Natural killer cell treated with Interleukin-12 subunit alpha and Interleukin-12 subunit beta and Interleukin-15 and Interleukin-18, amount 100 ng/mL, for 72 hours (primary cell): ENCODE measurements around the gene RHO. TPM values are rescaled to one million over a fixed set of nuclear protein-coding genes. Genes with fewer than 3 reads are reported as not detected.
"Not testable (repeated sequence)": the region's sequence is repeated elsewhere in the genome, so short reads cannot be mapped to it uniquely, and the experiment has no call there.

ENCODE experiments used
- ATAC-seq, 2 donors: fragments of 150-1000 bp; cut with Tn5 transposase in 1 of 2; sonication (Bioruptor Pico), chemical (Tn5 transposase) in 1 of 2; 2 replicates each; pipeline ENCODE4 v1.10.0; 2021
- DNase-seq: peaks from one replicate; pipeline ENCODE4 v3.0.0; 2022; ENCODE audit warnings: low spot score
- H3K27ac Mint-ChIP-seq, 2 donors: 1 replicate in 1 of 2; 2 replicates in 1 of 2; pipeline ENCODE4 v1.8.0; 2022; ENCODE audit warnings: mixed read lengths in 2 of 2, mild to moderate bottlenecking in 1 of 2, moderate library complexity in 1 of 2
- H3K27me3 Mint-ChIP-seq, 2 donors: 1 replicate in 1 of 2; 2 replicates in 1 of 2; pipeline ENCODE4 v1.8.0; 2022; ENCODE audit warnings: mixed read lengths in 2 of 2
- H3K36me3 Mint-ChIP-seq: one replicate; pipeline ENCODE4 v1.8.0; 2022; ENCODE audit warnings: mixed read lengths
- H3K4me1 Mint-ChIP-seq, 2 donors: 1 replicate in 1 of 2; 2 replicates in 1 of 2; pipeline ENCODE4 v1.8.0; 2022; ENCODE audit warnings: low read depth in 2 of 2, mixed read lengths in 2 of 2, mild to moderate bottlenecking in 1 of 2
- H3K4me3 Mint-ChIP-seq: one replicate; pipeline ENCODE4 v1.8.0; 2022; ENCODE audit warnings: mixed read lengths
- H3K9me3 Mint-ChIP-seq: 2 replicates; pipeline ENCODE4 v1.8.0; 2022; ENCODE audit warnings: mixed read lengths
- total RNA-seq, 2 donors: library from RNA; stranded (reverse); gene quantifications; one replicate each; pipeline ENCODE4 v1.2.3, GENCODE V29; 2022

Gene RHO
- not detected for total RNA-seq

GRCh38 chr3:129528589-129529100 lies at the start of gene RHO:
RHO (plus strand) TSS chr3:129528639; CDS start chr3:129528734, 95 bp downstream.
- no peak for DNase-seq
- no peak within 1 kb of the TSS for H3K27ac Mint-ChIP-seq
- no peak within 1 kb of the TSS for H3K4me3 Mint-ChIP-seq
- no peaks in the 10 kb centered on the region for H3K27me3 Mint-ChIP-seq
- no peaks in the 10 kb centered on the region for H3K36me3 Mint-ChIP-seq
- no peaks in the 10 kb centered on the region for H3K4me1 Mint-ChIP-seq
- H3K9me3 Mint-ChIP-seq = no peaks in the 10 kb centered on the region
- ATAC-seq = no peak

- H3K36me3 Mint-ChIP-seq, H3K4me3 Mint-ChIP-seq, DNase-seq, H3K9me3 Mint-ChIP-seq, H3K27me3 Mint-ChIP-seq, H3K27ac Mint-ChIP-seq, H3K4me1 Mint-ChIP-seq, ATAC-seq: not testable (repeated sequence)
Observed at GRCh38 chr3:129481225-129481765, 47.1 kb upstream of the RHO start.

GRCh38 chr3:129481766-129482332 lies 46.6 kb upstream of the RHO start:
- Mint-ChIP-seq H3K4me1 (no peaks in the 10 kb centered on the region), H3K36me3 (no peaks in the 10 kb centered on the region), H3K27me3 (no peaks in the 10 kb centered on the region), H3K9me3 (no peaks in the 10 kb centered on the region), H3K4me3 (no peak overlapping the region), H3K27ac (no peak overlapping the region)
- ATAC-seq (no peak), DNase-seq (no peak)

- Mint-ChIP-seq H3K4me3 (no peak overlapping the region), H3K27ac (no peak overlapping the region), H3K4me1 (no peaks in the 10 kb centered on the region), H3K36me3 (no peaks in the 10 kb centered on the region), H3K27me3 (no peaks in the 10 kb centered on the region), H3K9me3 (no peaks in the 10 kb centered on the region)
- no peak for ATAC-seq
- DNase-seq = no peak
Observed at GRCh38 chr3:129482721-129483120, 45.7 kb upstream of the RHO start.

- DNase-seq (no peak), ATAC-seq (no peak)
- Mint-ChIP-seq H3K4me1 (no peaks in the 10 kb centered on the region), H3K27me3 (no peaks in the 10 kb centered on the region), H3K27ac (no peak overlapping the region), H3K36me3 (no peaks in the 10 kb centered on the region), H3K4me3 (no peak overlapping the region), H3K9me3 (no peaks in the 10 kb centered on the region)
Observed at GRCh38 chr3:129483870-129484269, 44.6 kb upstream of the RHO start.

- not testable (repeated sequence) for ATAC-seq, H3K9me3 Mint-ChIP-seq, H3K36me3 Mint-ChIP-seq, H3K4me3 Mint-ChIP-seq, DNase-seq, H3K27ac Mint-ChIP-seq, H3K4me1 Mint-ChIP-seq, H3K27me3 Mint-ChIP-seq
Observed at GRCh38 chr3:129485146-129485545, 43.3 kb upstream of the RHO start.

- Mint-ChIP-seq H3K27ac (peak overlapping the region; percentile 3 to 30), H3K4me1 (peaks cover 0 to 3% of the 10 kb centered on the region in 2 donors), H3K36me3 (no peaks in the 10 kb centered on the region), H3K9me3 (no peaks in the 10 kb centered on the region), H3K4me3 (peak overlapping the region; percentile 18), H3K27me3 (no peaks in the 10 kb centered on the region)
- ATAC-seq (no peak), DNase-seq (no peak)
Observed at GRCh38 chr3:129485721-129486663, 42.4 kb upstream of the RHO start.

GRCh38 chr3:129486664-129487035 lies 41.8 kb upstream of the RHO start:
- peak overlapping the region; percentile 3 to 30 for H3K27ac Mint-ChIP-seq
- H3K36me3 Mint-ChIP-seq = no peaks in the 10 kb centered on the region
- H3K4me3 Mint-ChIP-seq = peak overlapping the region; percentile 18
- ATAC-seq (no peak), DNase-seq (no peak)
- H3K9me3 Mint-ChIP-seq = no peaks in the 10 kb centered on the region
- H3K27me3 Mint-ChIP-seq = no peaks in the 10 kb centered on the region
- peaks cover 0 to 3% of the 10 kb centered on the region in 2 donors for H3K4me1 Mint-ChIP-seq

GRCh38 chr3:129487183-129487867 lies 41.1 kb upstream of the RHO start:
- no peaks in the 10 kb centered on the region for H3K36me3 Mint-ChIP-seq
- H3K4me3 Mint-ChIP-seq = no peak overlapping the region
- no peak overlapping the region for H3K27ac Mint-ChIP-seq
- ATAC-seq (no peak), DNase-seq (no peak)
- no peaks in the 10 kb centered on the region for H3K27me3 Mint-ChIP-seq
- H3K4me1 Mint-ChIP-seq = peaks cover 0 to 3% of the 10 kb centered on the region in 2 donors
- no peaks in the 10 kb centered on the region for H3K9me3 Mint-ChIP-seq

- not testable (repeated sequence) for H3K27ac Mint-ChIP-seq, H3K36me3 Mint-ChIP-seq, H3K27me3 Mint-ChIP-seq
Observed at GRCh38 chr3:129487868-129488335, 40.5 kb upstream of the RHO start.

GRCh38 chr3:129489258-129489657 lies 39.2 kb upstream of the RHO start:
- H3K36me3 Mint-ChIP-seq, H3K27ac Mint-ChIP-seq, H3K4me1 Mint-ChIP-seq, H3K27me3 Mint-ChIP-seq, ATAC-seq, DNase-seq, H3K4me3 Mint-ChIP-seq, H3K9me3 Mint-ChIP-seq: not testable (repeated sequence)

More at GRCh38 chr3:129487868-129488335, 40.5 kb upstream of the RHO start:
- not testable (repeated sequence) for DNase-seq, H3K4me1 Mint-ChIP-seq, ATAC-seq, H3K4me3 Mint-ChIP-seq, H3K9me3 Mint-ChIP-seq

- peaks cover 0 to 3% of the 10 kb centered on the region in 2 donors for H3K4me1 Mint-ChIP-seq
- no peak overlapping the region for H3K4me3 Mint-ChIP-seq
- H3K36me3 Mint-ChIP-seq = no peaks in the 10 kb centered on the region
- DNase-seq (no peak), ATAC-seq (peak; percentile 79 to 84)
- H3K27me3 Mint-ChIP-seq = no peaks in the 10 kb centered on the region
- no peaks in the 10 kb centered on the region for H3K9me3 Mint-ChIP-seq
- H3K27ac Mint-ChIP-seq = no peak overlapping the region
Observed at GRCh38 chr3:129490273-129490675, 38.2 kb upstream of the RHO start.

- not testable (repeated sequence) for H3K4me3 Mint-ChIP-seq, H3K27me3 Mint-ChIP-seq, DNase-seq, H3K9me3 Mint-ChIP-seq, ATAC-seq, H3K27ac Mint-ChIP-seq, H3K4me1 Mint-ChIP-seq, H3K36me3 Mint-ChIP-seq
Observed at GRCh38 chr3:129491077-129491476, 37.4 kb upstream of the RHO start.
